Progenitor cell of endocrine pancreas (in vitro differentiated cells): Measurements from ENCODE around the gene PLAGL1. TPM values are rescaled to one million over a fixed set of nuclear protein-coding genes. Genes with fewer than 3 reads are reported as not detected.
"Not testable (repeated sequence)": the region's sequence is repeated elsewhere in the genome, so short reads cannot be mapped to it uniquely, and the experiment has no call there.

Source experiments
- DNase-seq: peaks from one replicate; pipeline ENCODE4 v3.0.0; 2021; ENCODE audit warnings: low spot score; ENCODE audit not compliant: unreplicated experiment
- H3K27ac Mint-ChIP-seq: 2 replicates; pipeline ENCODE4 v1.8.0; 2021; ENCODE audit warnings: mild to moderate bottlenecking, moderate library complexity, mixed read lengths
- H3K27me3 Mint-ChIP-seq: 2 replicates; pipeline ENCODE4 v1.8.0; 2021; ENCODE audit warnings: mixed read lengths
- H3K36me3 Mint-ChIP-seq: 2 replicates; pipeline ENCODE4 v1.8.0; 2022; ENCODE audit warnings: mixed read lengths; ENCODE audit not compliant: insufficient read depth
- H3K4me1 Mint-ChIP-seq: 2 replicates; pipeline ENCODE4 v1.8.0; 2021; ENCODE audit warnings: low read depth, mixed read lengths
- H3K4me3 Mint-ChIP-seq: 2 replicates; pipeline ENCODE4 v1.8.0; 2021; ENCODE audit warnings: low read depth, mild to moderate bottlenecking, moderate library complexity, mixed read lengths
- H3K9me3 Mint-ChIP-seq: 2 replicates; pipeline ENCODE4 v1.8.0; 2021; ENCODE audit warnings: low read depth, mixed read lengths
- CTCF ChIP-seq: fragments of 200-600 bp; sonication (generic); IDR thresholded peaks from one replicate; pipeline ENCODE4 v1.5.0; 2021; ENCODE audit warnings: antibody characterized with exemption, mild to moderate bottlenecking; ENCODE audit not compliant: unreplicated experiment
- total RNA-seq: library from RNA; stranded (reverse); gene quantifications from 2 replicates; pipeline ENCODE4 v1.2.1, GENCODE V29; 2021

The PLAGL1 gene
- total RNA-seq, 1 donor from 2014 or later = 23.7 TPM

DNA sequence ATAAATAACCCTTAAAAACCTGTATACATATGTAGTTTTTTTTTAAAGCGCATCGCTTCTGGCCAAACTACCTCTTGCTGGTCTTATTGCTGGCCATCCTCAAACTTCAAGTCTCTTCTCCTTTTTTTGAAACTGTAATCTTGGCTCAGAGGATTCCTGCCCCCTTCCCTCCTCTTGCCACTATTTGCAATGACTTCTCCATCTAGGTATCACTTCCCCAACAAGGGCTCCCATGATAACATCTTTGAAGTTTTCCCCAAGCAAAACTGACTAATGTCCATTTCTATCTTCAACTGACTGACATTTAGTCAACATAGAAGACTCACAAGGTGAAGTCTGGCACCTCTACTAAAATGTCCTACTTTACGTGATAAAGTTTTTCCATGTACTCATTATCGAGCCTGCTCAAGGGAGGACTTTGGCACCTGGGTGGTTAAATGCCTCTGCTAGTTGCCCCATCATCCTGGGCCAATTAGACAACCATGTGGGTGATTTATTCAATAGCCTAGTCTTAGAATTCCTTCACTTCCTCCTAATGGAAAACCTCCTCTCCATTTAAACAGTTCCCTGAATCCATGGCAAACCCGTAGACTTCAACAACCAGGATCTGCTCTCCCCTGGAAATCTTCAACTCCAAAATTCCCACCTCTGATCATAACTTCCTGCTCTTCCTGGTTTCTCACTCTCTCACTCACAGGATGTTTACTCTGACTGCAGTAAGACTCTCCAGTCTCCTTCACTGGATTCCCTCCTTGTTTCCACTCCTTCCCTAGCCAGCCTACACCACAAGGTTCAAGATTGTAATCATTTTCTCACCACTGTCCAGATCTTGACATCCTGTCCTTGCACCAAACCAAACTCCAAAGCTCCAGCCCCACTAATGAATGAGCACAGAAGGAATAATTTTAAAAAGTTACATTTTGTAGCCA is 9.4 kb upstream of the PLAGL1 start:
- no peak for TF ChIP-seq CTCF
- no peak for DNase-seq
- H3K27me3 Mint-ChIP-seq = peaks cover 15% of the 10 kb centered on the region
- H3K4me1 Mint-ChIP-seq = no peaks in the 10 kb centered on the region
- peaks cover 3% of the 10 kb centered on the region for H3K9me3 Mint-ChIP-seq
- no peak overlapping the region for H3K27ac Mint-ChIP-seq
- no peaks in the 10 kb centered on the region for H3K36me3 Mint-ChIP-seq
- no peak overlapping the region for H3K4me3 Mint-ChIP-seq

GRCh38 chr6:144013486-144013909 is 5.4 kb upstream of the PLAGL1 start:
- peaks cover 36% of the 10 kb centered on the region for H3K27me3 Mint-ChIP-seq
- no peak overlapping the region for H3K4me3 Mint-ChIP-seq

DNA sequence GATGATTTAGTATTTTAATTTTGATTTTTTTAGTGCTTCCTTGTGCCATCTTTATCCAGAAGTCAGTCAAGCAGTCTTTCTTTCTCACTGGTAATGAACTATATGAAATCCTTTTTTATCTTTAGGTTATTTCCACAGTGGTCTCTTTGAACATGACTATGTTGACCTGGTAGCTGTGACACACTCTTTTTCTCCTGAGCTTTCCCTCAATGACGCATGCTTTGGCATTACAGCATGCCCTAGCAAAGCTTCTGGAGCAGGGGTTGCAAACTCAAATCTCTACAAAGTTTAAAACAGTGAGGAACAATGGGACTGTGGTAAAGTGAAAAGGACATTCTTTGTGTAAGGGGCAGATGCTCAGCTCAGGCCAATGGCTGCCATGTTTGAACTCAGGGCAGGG is 4.5 kb upstream of the PLAGL1 start:
- no peaks in the 10 kb centered on the region for H3K4me1 Mint-ChIP-seq
- H3K4me3 Mint-ChIP-seq = no peak overlapping the region
- peaks cover 15% of the 10 kb centered on the region for H3K9me3 Mint-ChIP-seq
- H3K36me3 Mint-ChIP-seq = peaks cover 2% of the 10 kb centered on the region
- no peak overlapping the region for H3K27ac Mint-ChIP-seq
- no peak for DNase-seq
- no peak for TF ChIP-seq CTCF
- peaks cover 32% of the 10 kb centered on the region for H3K27me3 Mint-ChIP-seq

More at GRCh38 chr6:144013486-144013909, 5.4 kb upstream of the PLAGL1 start:
- H3K4me1 Mint-ChIP-seq = no peaks in the 10 kb centered on the region
- H3K36me3 Mint-ChIP-seq = peaks cover 2% of the 10 kb centered on the region
- peaks cover 15% of the 10 kb centered on the region for H3K9me3 Mint-ChIP-seq
- TF ChIP-seq CTCF = peak; percentile 93
- DNase-seq = peak; percentile 49
- no peak overlapping the region for H3K27ac Mint-ChIP-seq

- H3K27ac Mint-ChIP-seq, H3K4me1 Mint-ChIP-seq, DNase-seq, H3K36me3 Mint-ChIP-seq, H3K4me3 Mint-ChIP-seq: not testable (repeated sequence)
- Mint-ChIP-seq H3K27me3 (peaks cover 39% of the 10 kb centered on the region), H3K9me3 (peaks cover 15% of the 10 kb centered on the region)
Observed at GRCh38 chr6:144009628-144010027, 1.6 kb upstream of the PLAGL1 start.

- Mint-ChIP-seq H3K4me3 (peak overlapping the region; percentile 68), H3K27me3 (peaks cover 39% of the 10 kb centered on the region)
Observed at GRCh38 chr6:144008846-144009245, 787 bp upstream of the PLAGL1 start.

More at GRCh38 chr6:144008846-144009245, 787 bp upstream of the PLAGL1 start:
- Mint-ChIP-seq H3K27ac (no peak overlapping the region), H3K4me1 (peaks cover 9% of the 10 kb centered on the region), H3K36me3 (peaks cover 2% of the 10 kb centered on the region), H3K9me3 (peaks cover 15% of the 10 kb centered on the region)
- no peak for TF ChIP-seq CTCF
- no peak for DNase-seq
